ENCODE data around the gene SPEG. TPM values are rescaled to one million over a fixed set of nuclear protein-coding genes. Genes with fewer than 3 reads are reported as not detected.

The SPEG gene
- total and polyA plus RNA-seq, 10 donors, result 0.74 to 8.2 (median 3.7) TPM

- intact Hi-C loops (cut with DNase I; ENCODE audit: low total_unique reads), result no loop called here
- no peak for TF ChIP-seq POLR2A (IDR thresholded peaks at IDR 0.05)
- TF ChIP-seq POLR2AphosphoS5 (IDR thresholded peaks at IDR 0.05), result no peak
- no peak for TF ChIP-seq CTCF (IDR thresholded peaks at IDR 0.05 in 8 of 11, conservative IDR thresholded peaks at IDR 0.05 in 3 of 11)
- WGBS, 5 donors, result 66 to 77% (median 71%) methylated on average over 8 to 9 of the region's 9 CpGs
- Histone ChIP-seq H3K4me3 (no peak overlapping the region), H3K36me3 (no peaks in the 10 kb centered on the region), H3K27me3 (replicated peaks in 1 of 7) (peaks cover 9 to 61% (median 27%) of the 10 kb centered on the region in 7 donors), H3K27ac (no peak overlapping the region), H3K9me3 (no peaks in the 10 kb centered on the region), H3K4me1 (peaks cover 0 to 14% (median 6%) of the 10 kb centered on the region in 6 donors)
- no peak for DNase-seq
Observed at GRCh38 chr2:219419331-219420197, 15.1 kb upstream of the SPEG start.

GRCh38 chr2:219420687-219421086 is 14.0 kb upstream of the SPEG start:
- Histone ChIP-seq H3K4me1 (peaks cover 0 to 14% (median 6%) of the 10 kb centered on the region in 6 donors), H3K27me3 (replicated peaks in 1 of 7) (peaks cover 9 to 68% (median 27%) of the 10 kb centered on the region in 7 donors), H3K27ac (no peak overlapping the region), H3K4me3 (no peak overlapping the region), H3K36me3 (no peaks in the 10 kb centered on the region), H3K9me3 (no peaks in the 10 kb centered on the region)
- 83 to 93% (median 87%) methylated on average over 7 to 8 of the region's 8 CpGs for WGBS, 5 donors
- DNase-seq, result no peak
- intact Hi-C loops (cut with DNase I; ENCODE audit: low total_unique reads), result no loop called here
- TF ChIP-seq CTCF (IDR thresholded peaks at IDR 0.05 in 8 of 11, conservative IDR thresholded peaks at IDR 0.05 in 3 of 11) (no peak), POLR2A (IDR thresholded peaks at IDR 0.05) (no peak), POLR2AphosphoS5 (IDR thresholded peaks at IDR 0.05) (no peak)

GRCh38 chr2:219421323-219421722 is 13.3 kb upstream of the SPEG start:
- H3K27me3 ChIP-seq (replicated peaks in 1 of 7), result peaks cover 9 to 70% (median 30%) of the 10 kb centered on the region in 7 donors
- H3K36me3 ChIP-seq, result no peaks in the 10 kb centered on the region
- H3K9me3 ChIP-seq, result no peaks in the 10 kb centered on the region
- H3K27ac ChIP-seq, result no peak overlapping the region
- intact Hi-C loops (cut with DNase I; ENCODE audit: low total_unique reads), result no loop called here
- no peak for DNase-seq
- H3K4me1 ChIP-seq, result peaks cover 0 to 14% (median 6%) of the 10 kb centered on the region in 6 donors
- 82 to 92% (median 88%) methylated on average over 17 of the region's 17 CpGs for WGBS, 5 donors
- H3K4me3 ChIP-seq, result no peak overlapping the region
- no peak for TF ChIP-seq POLR2AphosphoS5 (IDR thresholded peaks at IDR 0.05)
- no peak for TF ChIP-seq CTCF (IDR thresholded peaks at IDR 0.05 in 8 of 11, conservative IDR thresholded peaks at IDR 0.05 in 3 of 11)
- TF ChIP-seq POLR2A (IDR thresholded peaks at IDR 0.05), result no peak

GRCh38 chr2:219422952-219423534 is 11.6 kb upstream of the SPEG start:
- intact Hi-C loops (cut with DNase I; ENCODE audit: low total_unique reads), result no loop called here
- peaks cover 9 to 57% (median 28%) of the 10 kb centered on the region in 7 donors for H3K27me3 ChIP-seq (replicated peaks in 1 of 7)
- H3K4me1 ChIP-seq, result peaks cover 0 to 13% (median 5%) of the 10 kb centered on the region in 6 donors
- no peaks in the 10 kb centered on the region for H3K9me3 ChIP-seq
- no peak for DNase-seq
- TF ChIP-seq POLR2A (IDR thresholded peaks at IDR 0.05) (no peak), CTCF (IDR thresholded peaks at IDR 0.05 in 8 of 11, conservative IDR thresholded peaks at IDR 0.05 in 3 of 11) (no peak), POLR2AphosphoS5 (IDR thresholded peaks at IDR 0.05) (no peak)
- 81 to 90% (median 87%) methylated on average over 8 of the region's 8 CpGs for WGBS, 5 donors
- no peak overlapping the region for H3K27ac ChIP-seq
- no peaks in the 10 kb centered on the region for H3K36me3 ChIP-seq
- no peak overlapping the region for H3K4me3 ChIP-seq
